A549 treated with CORT108297 at 1 μM for 4 hours (cell line): ENCODE data around the gene STEAP3. TPM values are rescaled to one million over a fixed set of nuclear protein-coding genes. Genes with fewer than 3 reads are reported as not detected.

ENCODE experiments used
- total RNA-seq: library from RNA; stranded (reverse); fragments of 200-300 nt; extraction: Qiagen RNA extraction; gene quantifications from 5 replicates; pipeline ENCODE4 v1.2.3, GENCODE V29; 2022

STEAP3 gene, protein sequence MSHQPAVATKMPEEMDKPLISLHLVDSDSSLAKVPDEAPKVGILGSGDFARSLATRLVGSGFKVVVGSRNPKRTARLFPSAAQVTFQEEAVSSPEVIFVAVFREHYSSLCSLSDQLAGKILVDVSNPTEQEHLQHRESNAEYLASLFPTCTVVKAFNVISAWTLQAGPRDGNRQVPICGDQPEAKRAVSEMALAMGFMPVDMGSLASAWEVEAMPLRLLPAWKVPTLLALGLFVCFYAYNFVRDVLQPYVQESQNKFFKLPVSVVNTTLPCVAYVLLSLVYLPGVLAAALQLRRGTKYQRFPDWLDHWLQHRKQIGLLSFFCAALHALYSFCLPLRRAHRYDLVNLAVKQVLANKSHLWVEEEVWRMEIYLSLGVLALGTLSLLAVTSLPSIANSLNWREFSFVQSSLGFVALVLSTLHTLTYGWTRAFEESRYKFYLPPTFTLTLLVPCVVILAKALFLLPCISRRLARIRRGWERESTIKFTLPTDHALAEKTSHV
- total RNA-seq: 39.7 to 50.4 TPM (median 45.1 TPM) in 5 replicates

DNA sequence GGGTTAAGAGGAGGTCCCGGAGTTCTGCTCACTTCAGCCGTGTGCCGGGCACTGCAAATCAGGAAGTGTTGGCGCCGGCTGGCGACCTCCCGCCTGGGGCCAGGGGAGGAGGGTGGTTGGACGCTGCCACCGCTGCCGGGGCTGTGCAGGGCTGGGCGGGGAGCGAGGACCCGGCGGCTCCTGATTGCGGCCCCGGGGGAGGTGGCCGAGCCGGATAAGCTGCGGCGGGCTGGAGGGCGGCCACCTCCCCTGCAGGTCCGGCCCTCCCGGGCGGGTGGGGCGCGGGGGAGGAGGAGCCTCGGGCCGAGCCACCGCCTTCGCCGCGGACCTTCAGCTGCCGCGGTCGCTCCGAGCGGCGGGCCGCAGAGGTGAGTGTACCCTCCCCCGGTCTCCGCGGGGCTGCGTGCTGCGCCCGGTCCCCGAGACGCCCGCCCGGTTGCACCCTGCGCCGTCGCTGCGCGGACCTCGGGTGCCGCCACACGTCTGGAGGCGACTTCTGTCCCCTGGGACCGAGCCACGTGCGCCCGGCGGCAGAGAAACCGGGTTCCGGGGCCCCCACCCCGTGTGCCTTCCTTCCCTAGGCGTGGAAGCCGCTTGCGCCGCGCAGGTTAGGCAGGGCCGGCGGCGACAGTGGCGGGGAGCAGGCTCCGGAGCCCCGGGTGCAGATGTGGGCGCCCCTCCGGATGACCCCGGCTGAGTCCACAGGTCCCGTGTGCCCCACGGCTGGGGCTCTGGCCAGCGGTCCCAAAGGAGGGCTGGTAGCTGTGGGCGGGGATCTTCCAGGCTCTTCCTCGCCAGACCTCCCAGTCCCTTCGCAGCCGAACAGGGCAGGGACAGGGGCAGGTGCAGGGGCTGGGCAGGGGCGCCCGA lies at the start of gene STEAP3:
STEAP3 (plus strand) TSS at position 314 of the 870 bp plus-strand sequence. CDS start 7,179 bp downstream, outside the sequence.

Other genes with a start within 250 kb of the STEAP3 start
- gene C1QL2, start 65.1 kb upstream of the STEAP3 start, total RNA-seq: 0.06 to 0.20 TPM (median 0.07 TPM) in 5 replicates
- gene C2orf76, start 143.0 kb downstream of the STEAP3 start, total RNA-seq: 11.8 to 16.6 TPM (median 12.4 TPM) in 5 replicates
- gene DBI, start 143.1 kb downstream of the STEAP3 start, total RNA-seq: 388 to 489 TPM (median 396 TPM) in 5 replicates
- gene TMEM37, start 208.0 kb downstream of the STEAP3 start, total RNA-seq: 1.1 to 2.1 TPM (median 1.8 TPM) in 5 replicates